OCI-LY1 (cell line): ENCODE measurements around the gene ALDH3B1.

Source experiments
- EZH2 ChIP-seq: fragments of 200-600 bp; sonication (generic), shearing (Covaris generic); IDR thresholded peaks from 2 replicates; pipeline ENCODE4 v1.8.0; 2017; ENCODE audit warnings: borderline replicate concordance, mixed run types, mild to moderate bottlenecking, antibody characterized with exemption, low read length, moderate library complexity, mixed read lengths
- TF ChIP-seq, protein P1 (sequence below): fragments of 200-600 bp; sonication (generic), shearing (Covaris generic); IDR thresholded peaks from 2 replicates; pipeline ENCODE4 v1.5.1; 2017; ENCODE audit warnings: mild to moderate bottlenecking, antibody characterized with exemption, low read length, moderate library complexity, mixed read lengths

DNA sequence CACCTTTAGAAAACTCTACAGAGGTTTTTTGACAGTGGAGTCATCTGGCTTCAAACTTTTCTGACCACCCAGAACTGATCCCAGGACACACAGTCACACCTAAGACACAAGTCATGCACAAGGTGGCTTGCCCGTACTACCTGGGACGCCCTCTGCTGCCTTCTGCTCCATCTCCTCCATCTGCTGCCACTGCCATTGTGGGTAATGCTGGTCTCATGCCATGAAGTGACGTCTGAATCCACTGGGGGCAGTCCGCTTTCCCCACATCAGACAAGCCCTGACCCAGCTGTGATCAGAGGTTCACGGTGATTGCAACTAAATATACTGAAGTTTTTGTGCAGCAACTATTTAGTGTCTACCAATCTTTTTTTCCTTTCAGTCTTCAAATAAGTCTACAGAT is 14.9 kb downstream of the ALDH3B1 start:
- TF ChIP-seq, protein P1, sequence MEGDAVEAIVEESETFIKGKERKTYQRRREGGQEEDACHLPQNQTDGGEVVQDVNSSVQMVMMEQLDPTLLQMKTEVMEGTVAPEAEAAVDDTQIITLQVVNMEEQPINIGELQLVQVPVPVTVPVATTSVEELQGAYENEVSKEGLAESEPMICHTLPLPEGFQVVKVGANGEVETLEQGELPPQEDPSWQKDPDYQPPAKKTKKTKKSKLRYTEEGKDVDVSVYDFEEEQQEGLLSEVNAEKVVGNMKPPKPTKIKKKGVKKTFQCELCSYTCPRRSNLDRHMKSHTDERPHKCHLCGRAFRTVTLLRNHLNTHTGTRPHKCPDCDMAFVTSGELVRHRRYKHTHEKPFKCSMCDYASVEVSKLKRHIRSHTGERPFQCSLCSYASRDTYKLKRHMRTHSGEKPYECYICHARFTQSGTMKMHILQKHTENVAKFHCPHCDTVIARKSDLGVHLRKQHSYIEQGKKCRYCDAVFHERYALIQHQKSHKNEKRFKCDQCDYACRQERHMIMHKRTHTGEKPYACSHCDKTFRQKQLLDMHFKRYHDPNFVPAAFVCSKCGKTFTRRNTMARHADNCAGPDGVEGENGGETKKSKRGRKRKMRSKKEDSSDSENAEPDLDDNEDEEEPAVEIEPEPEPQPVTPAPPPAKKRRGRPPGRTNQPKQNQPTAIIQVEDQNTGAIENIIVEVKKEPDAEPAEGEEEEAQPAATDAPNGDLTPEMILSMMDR = peak; percentile 46; the same call in 1 of the 2 replicates
- no peak for TF ChIP-seq EZH2
